GM19463 (cell line): Measurements from ENCODE around the gene NUP58.
"Not testable (repeated sequence)": the region's sequence is repeated elsewhere in the genome, so short reads cannot be mapped to it uniquely, and the experiment has no call there.

Experiments
- ATAC-seq: cut with Tn5 transposase; IDR thresholded peaks from one replicate; pipeline ENCODE4 v1.9.1; 2021; ENCODE audit warnings: mild to moderate bottlenecking, moderate library complexity; ENCODE audit not compliant: unreplicated experiment

NUP58 gene

GRCh38 chr13:25300861-25301346, 521 bp upstream of the NUP58 start:
- peak; percentile 18 for ATAC-seq

- ATAC-seq = no peak
Measured at GRCh38 chr13:25302121-25302520, 696 bp downstream of the NUP58 start.

- no peak for ATAC-seq
Measured at GRCh38 chr13:25306671-25307464, 5.4 kb downstream of the NUP58 start.

- no peak for ATAC-seq
Measured at GRCh38 chr13:25310891-25311290, 9.5 kb downstream of the NUP58 start.

GRCh38 chr13:25318946-25319345, 17.5 kb downstream of the NUP58 start:
- not testable (repeated sequence) for ATAC-seq

- no peak for ATAC-seq
Measured at GRCh38 chr13:25319771-25320170, 18.3 kb downstream of the NUP58 start.

- ATAC-seq = no peak
Measured at GRCh38 chr13:25324100-25324499, 22.7 kb downstream of the NUP58 start.

GRCh38 chr13:25329706-25330105, 28.3 kb downstream of the NUP58 start:
- ATAC-seq = no peak

GRCh38 chr13:25330541-25330940, 29.1 kb downstream of the NUP58 start:
- no peak for ATAC-seq

GRCh38 chr13:25335856-25336255, 34.4 kb downstream of the NUP58 start:
- no peak for ATAC-seq

GRCh38 chr13:25345576-25345975, 44.2 kb downstream of the NUP58 start:
- ATAC-seq = no peak

- no peak for ATAC-seq
Measured at GRCh38 chr13:25347151-25347550, 45.7 kb downstream of the NUP58 start.

GRCh38 chr13:25351404-25351803, 50.0 kb downstream of the NUP58 start:
- no peak for ATAC-seq

GRCh38 chr13:25352230-25352629, 50.8 kb downstream of the NUP58 start:
- no peak for ATAC-seq

GRCh38 chr13:25352806-25353205, 51.4 kb downstream of the NUP58 start:
- no peak for ATAC-seq

GRCh38 chr13:25353344-25353743, 51.9 kb downstream of the NUP58 start:
- no peak for ATAC-seq

- no peak for ATAC-seq
Measured at GRCh38 chr13:25354377-25354776, 53.0 kb downstream of the NUP58 start.

- not testable (repeated sequence) for ATAC-seq
Measured at GRCh38 chr13:25360443-25360842, 59.0 kb downstream of the NUP58 start.

- ATAC-seq = no peak
Measured at GRCh38 chr13:25365720-25366235, 64.4 kb downstream of the NUP58 start.

- ATAC-seq = no peak
Measured at GRCh38 chr13:25371158-25371874, 69.9 kb downstream of the NUP58 start.

- ATAC-seq = no peak
Measured at GRCh38 chr13:25371875-25372283, 70.5 kb downstream of the NUP58 start, which contains the start of gene ATP8A2. Gene ATP8A2 (plus strand): TSS chr13:25371974. CDS start chr13:25372213, 239 bp downstream.
